T-helper 22 cell (primary cell): ENCODE data around the gene GLI3.

Source experiments
- DNase-seq: peaks from one replicate; pipeline ENCODE4 v3.0.0-alpha.2; 2020; ENCODE audit warnings: low read depth

Gene GLI3

GRCh38 chr7:41998041-41998440, 239.0 kb downstream of the GLI3 start:
- DNase-seq = no peak

GRCh38 chr7:41997151-41997550, 239.9 kb downstream of the GLI3 start:
- no peak for DNase-seq

DNA sequence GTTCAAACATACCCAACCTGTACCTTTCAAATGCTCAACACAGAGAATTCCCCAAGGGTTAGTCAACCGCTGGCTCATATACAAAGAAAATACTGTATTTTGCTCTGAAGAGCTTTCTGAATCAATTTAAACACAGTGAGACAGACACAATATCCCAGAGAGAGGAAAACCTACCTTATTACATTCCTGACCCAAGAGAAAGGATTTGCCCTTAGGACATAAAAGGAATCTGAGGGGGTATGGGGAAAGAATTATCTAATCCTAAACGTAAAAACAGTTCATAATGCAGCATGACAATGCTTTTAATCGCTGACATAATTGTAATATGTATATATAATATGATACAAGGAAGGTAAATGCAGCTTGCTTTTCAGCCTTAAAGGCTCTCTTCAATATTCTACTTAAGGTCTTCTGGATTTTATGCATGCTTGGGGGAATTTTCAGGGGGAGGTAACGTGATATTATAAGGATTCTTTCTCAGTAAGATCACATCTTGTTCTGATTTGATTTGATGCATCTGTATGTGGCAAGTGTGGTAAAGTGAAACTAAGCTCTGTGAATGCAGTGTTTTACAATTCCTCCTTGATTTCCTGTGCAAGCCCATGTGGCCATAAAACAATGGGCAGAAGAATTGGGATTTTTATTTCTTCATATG, 240.5 kb downstream of the GLI3 start:
- DNase-seq = no peak

DNA sequence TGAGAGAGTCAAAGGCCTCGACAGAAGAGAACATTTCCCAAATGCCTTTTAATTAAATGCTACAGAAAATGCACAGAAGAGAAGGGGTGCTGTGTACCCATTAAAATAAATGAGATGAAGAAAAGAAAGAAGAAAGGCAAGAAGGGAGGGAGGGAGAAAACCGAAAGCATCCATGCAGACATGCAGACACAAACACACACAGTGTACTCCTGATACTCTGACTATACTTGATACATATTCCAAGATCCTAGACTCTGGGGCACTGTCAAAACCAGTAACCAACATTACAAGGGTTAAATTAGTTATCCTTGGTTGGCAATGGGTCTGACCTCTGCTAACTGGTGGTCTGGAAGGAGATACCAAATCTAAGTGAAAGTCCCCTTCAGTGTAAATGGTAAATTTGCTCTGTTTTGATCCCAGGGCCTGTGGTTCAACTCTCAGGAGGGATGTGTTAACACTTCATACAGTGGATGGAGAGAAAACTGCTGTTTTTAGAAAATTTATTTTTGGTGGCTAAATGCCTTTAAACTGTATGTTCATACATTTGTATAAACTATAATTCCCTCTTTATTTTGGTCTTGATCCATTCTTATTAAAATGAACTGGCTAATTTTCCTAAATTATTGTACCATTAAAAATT, 241.3 kb downstream of the GLI3 start:
- no peak for DNase-seq

GRCh38 chr7:41994746-41995110, 242.3 kb downstream of the GLI3 start:
- DNase-seq = no peak

GRCh38 chr7:41994036-41994745, 242.8 kb downstream of the GLI3 start:
- DNase-seq = no peak

GRCh38 chr7:41992881-41993867, 243.8 kb downstream of the GLI3 start:
- DNase-seq = no peak

DNA sequence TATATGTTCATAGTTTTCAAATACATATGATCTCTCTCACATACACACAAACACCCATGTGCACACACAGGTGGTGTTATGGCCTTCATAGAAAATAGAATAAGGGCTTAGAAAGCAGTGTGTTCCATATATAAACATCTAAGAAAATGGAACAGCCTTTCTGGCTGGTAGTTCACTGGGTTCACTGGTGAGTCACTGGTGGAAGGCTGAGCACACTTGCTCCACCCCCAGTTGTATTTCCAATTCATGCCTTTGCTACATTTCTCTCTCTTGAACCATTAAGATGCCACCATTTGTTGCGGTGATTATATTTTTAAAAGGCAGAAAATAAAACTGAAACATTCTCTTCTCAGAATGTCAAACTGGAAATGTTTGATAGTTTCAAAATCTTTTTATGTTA, 252.1 kb downstream of the GLI3 start:
- DNase-seq = no peak

GRCh38 chr7:41981046-41982040, 255.7 kb downstream of the GLI3 start:
- no peak for DNase-seq

GRCh38 chr7:41979834-41980307, 257.1 kb downstream of the GLI3 start:
- DNase-seq = no peak

GRCh38 chr7:41978858-41979257, 258.2 kb downstream of the GLI3 start:
- no peak for DNase-seq

DNA sequence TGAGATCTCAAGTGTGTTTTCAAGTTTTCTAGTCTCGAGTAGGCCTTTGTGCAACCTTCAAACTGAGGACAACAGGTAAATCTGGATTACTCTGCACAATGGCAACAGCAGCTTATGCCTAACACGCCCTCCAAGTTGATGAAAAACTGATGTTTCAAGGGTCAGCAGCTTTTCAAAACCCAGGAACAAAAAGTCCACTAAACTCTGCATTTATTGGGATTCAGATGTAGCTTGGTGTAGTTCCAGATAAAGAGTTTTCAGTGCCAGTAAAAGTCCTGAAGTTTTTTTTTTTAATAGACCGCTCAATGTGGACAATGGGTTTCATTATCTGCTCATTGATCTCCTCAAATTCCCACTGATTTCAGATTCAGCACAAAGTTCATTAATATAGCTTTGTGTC, 259.3 kb downstream of the GLI3 start:
- no peak for DNase-seq

DNA sequence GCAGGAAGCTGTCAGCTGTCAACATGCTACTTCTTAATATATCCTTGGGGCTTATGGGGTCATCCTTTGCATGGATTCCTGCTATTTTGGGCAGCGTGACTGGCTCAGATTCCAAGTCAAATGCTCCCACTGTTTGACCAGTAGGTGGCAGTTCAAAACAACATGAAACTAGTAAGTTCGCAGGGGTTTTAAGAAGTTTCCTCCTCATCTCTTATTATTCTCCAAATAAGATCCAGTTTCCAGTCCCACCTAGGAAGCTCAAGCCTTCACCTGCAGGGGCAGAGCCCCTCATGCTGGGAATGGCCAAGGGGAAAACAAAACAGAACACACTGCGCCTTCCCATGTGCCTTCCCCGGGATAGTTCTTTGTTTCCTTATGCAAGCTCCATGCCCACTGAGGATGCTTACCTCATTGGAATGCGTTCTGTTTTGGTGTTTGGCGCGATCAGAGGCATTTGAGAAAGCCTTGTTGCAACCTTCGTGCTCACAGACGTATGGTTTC, 259.8 kb downstream of the GLI3 start:
- no peak for DNase-seq

- no peak for DNase-seq
These were observed 260.6 kb downstream of the GLI3 start for GRCh38 chr7:41976411-41976810.

GRCh38 chr7:41975849-41976248, 261.2 kb downstream of the GLI3 start:
- DNase-seq = no peak

DNA sequence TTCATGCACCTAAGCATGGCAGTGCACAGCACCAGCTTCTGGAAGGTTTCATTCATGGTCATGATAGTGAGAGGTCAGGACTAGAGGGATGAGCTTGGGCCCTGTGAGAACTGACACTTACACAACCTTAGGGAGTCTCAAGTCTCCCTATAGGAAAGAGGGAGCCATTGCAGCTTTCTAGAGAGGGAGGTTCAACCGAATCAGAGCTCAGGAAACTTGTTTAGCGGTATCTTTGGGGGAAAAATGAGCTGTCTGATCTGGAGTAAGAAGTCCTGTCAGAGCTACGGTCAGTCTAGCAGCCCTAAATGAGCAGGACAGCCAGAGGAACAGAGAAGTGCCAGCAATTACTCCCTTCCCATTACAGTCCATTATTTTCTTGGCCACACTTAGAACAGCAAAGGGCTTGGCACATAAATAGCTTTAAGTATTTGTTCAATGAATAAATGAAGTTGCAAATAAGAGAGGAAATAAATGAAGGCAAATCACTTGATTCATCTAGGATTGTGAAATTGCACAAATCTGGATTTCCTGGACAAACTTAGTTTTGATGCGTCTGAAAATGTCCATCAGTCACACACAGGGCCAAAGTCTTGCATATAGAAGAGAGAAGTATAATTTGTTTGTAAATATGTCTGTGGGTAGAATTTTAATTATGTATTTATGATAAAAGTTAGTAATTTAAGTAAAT, 262.0 kb downstream of the GLI3 start:
- DNase-seq = no peak

- DNase-seq = no peak
These were observed 263.7 kb downstream of the GLI3 start for GRCh38 chr7:41973202-41973730.

GRCh38 chr7:41972776-41973175, 264.2 kb downstream of the GLI3 start:
- DNase-seq = no peak

DNA sequence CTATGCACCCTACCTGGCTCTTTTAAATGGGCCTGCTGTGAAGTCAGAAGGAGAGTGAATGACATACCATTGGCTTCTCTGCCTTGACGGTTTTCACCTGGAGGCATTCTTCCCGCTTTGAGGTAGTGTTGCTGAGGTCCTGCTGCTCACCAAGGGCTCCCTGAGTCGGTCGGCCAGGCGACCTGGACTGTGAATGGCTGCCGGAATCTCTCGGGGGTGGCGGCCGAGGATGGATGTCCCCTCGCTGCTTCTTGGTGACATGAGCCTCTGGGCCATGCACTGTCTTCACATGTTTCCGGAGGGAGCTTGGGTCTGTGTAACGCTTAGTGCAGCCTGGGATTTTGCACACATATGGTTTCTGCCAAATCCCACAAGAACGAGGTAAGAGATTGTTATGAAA, 264.7 kb downstream of the GLI3 start:
- no peak for DNase-seq
